ENCODE results near the gene UBR3.

GRCh38 chr2:169945515-169945914 lies 118.3 kb downstream of the UBR3 start:
- no peak for TF ChIP-seq POLR2A (IDR thresholded peaks at IDR 0.05; ENCODE audit: low read depth, low read length)
- TF ChIP-seq POLR2AphosphoS5 (IDR thresholded peaks at IDR 0.05; ENCODE audit: low read depth, low read length): no peak
- no peak for TF ChIP-seq PAX5 (IDR thresholded peaks at IDR 0.05; ENCODE audit: insufficient read depth, low read length, severe bottlenecking)
- TF ChIP-seq TAF1 (IDR thresholded peaks at IDR 0.05; ENCODE audit: low read depth, low read length): no peak

All from GM12891 (cell line).